Skeletal muscle tissue (tissue), 4 donors: ENCODE measurements around the gene CLIC3. TPM values are rescaled to one million over a fixed set of nuclear protein-coding genes. Genes with fewer than 3 reads are reported as not detected.

Experiments used
- H3K27ac ChIP-seq: one replicate; pipeline ENCODE4 v1.7.0; 2013; ENCODE audit warnings: mild to moderate bottlenecking, low read depth, low read length, inconsistent platforms
- H3K27me3 ChIP-seq, 3 donors: one replicate each; pipeline ENCODE4 v1.7.0; 2013; ENCODE audit warnings: low read length in 3 of 3; ENCODE audit not compliant: control insufficient read depth in 3 of 3, insufficient read depth in 3 of 3
- H3K36me3 ChIP-seq, 3 donors: one replicate each; pipeline ENCODE4 v1.7.0; 2013; ENCODE audit warnings: low read length in 3 of 3; ENCODE audit not compliant: control insufficient read depth in 3 of 3, insufficient read depth in 3 of 3
- H3K4me1 ChIP-seq, 3 donors: one replicate each; pipeline ENCODE4 v1.7.0; 2013; ENCODE audit warnings: low read length in 3 of 3, mild to moderate bottlenecking in 3 of 3; ENCODE audit not compliant: control insufficient read depth in 3 of 3, insufficient read depth in 3 of 3
- H3K4me3 ChIP-seq, 3 donors: one replicate each; pipeline ENCODE4 v1.7.0; 2013; ENCODE audit warnings: low read length in 3 of 3
- H3K9ac ChIP-seq, 3 donors: one replicate each; pipeline ENCODE4 v1.7.0; 2013; ENCODE audit warnings: low read length in 3 of 3, mild to moderate bottlenecking in 3 of 3, moderate library complexity in 2 of 3, low read depth in 1 of 3
- H3K9me3 ChIP-seq, 3 donors: one replicate each; pipeline ENCODE4 v1.7.0; 2013; ENCODE audit warnings: low read length in 3 of 3; ENCODE audit not compliant: control insufficient read depth in 3 of 3
- total RNA-seq: library from RNA; depleted of rRNA; stranded (reverse); fragments of >200 nt; gene quantifications from one replicate; pipeline ENCODE4 v1.2.3, GENCODE V29; 2014
- donor health status: Osteomylitis.

The CLIC3 gene
- total RNA-seq, 1 donor from 2014 or later, result not detected

GRCh38 chr9:136954270-136955083 lies 41.9 kb downstream of the CLIC3 start:
- Histone ChIP-seq H3K9me3 (no peaks in the 10 kb centered on the region), H3K4me3 (no peak overlapping the region), H3K27me3 (peaks cover 0 to 9% (median 0%) of the 10 kb centered on the region in 3 donors), H3K27ac (no peak overlapping the region), H3K4me1 (peaks cover 4 to 11% (median 10%) of the 10 kb centered on the region in 3 donors), H3K36me3 (no peaks in the 10 kb centered on the region), H3K9ac (no peak overlapping the region)

- no peak overlapping the region for H3K9ac ChIP-seq
- peaks cover 0 to 5% (median 0%) of the 10 kb centered on the region in 3 donors for H3K27me3 ChIP-seq
- no peaks in the 10 kb centered on the region for H3K9me3 ChIP-seq
- no peak overlapping the region for H3K4me3 ChIP-seq
- no peaks in the 10 kb centered on the region for H3K36me3 ChIP-seq
- H3K4me1 ChIP-seq, result peaks cover 4 to 12% (median 10%) of the 10 kb centered on the region in 3 donors
- no peak overlapping the region for H3K27ac ChIP-seq
Measured at GRCh38 chr9:136953771-136954269, 42.5 kb downstream of the CLIC3 start.

- Histone ChIP-seq H3K9ac (no peak overlapping the region), H3K27me3 (no peaks in the 10 kb centered on the region), H3K27ac (no peak overlapping the region), H3K9me3 (no peaks in the 10 kb centered on the region), H3K4me3 (no peak overlapping the region), H3K4me1 (peaks cover 6 to 15% (median 11%) of the 10 kb centered on the region in 3 donors), H3K36me3 (no peaks in the 10 kb centered on the region)
Measured at GRCh38 chr9:136952876-136953770, 43.2 kb downstream of the CLIC3 start.

GRCh38 chr9:136952321-136952850 lies 44.0 kb downstream of the CLIC3 start:
- no peak overlapping the region for H3K27ac ChIP-seq
- no peak overlapping the region for H3K9ac ChIP-seq
- no peaks in the 10 kb centered on the region for H3K36me3 ChIP-seq
- H3K9me3 ChIP-seq, result no peaks in the 10 kb centered on the region
- no peak overlapping the region for H3K4me3 ChIP-seq
- no peaks in the 10 kb centered on the region for H3K27me3 ChIP-seq
- peaks cover 13 to 22% (median 18%) of the 10 kb centered on the region in 3 donors for H3K4me1 ChIP-seq

GRCh38 chr9:136951541-136952320 lies 44.6 kb downstream of the CLIC3 start, which contains the start of gene LCN12:
Gene LCN12, plus strand, starts transcription at chr9:136952273. Its CDS starts 55 bp downstream, at chr9:136952328.
- Histone ChIP-seq H3K4me3 (no peak within 1 kb of the TSS), H3K36me3 (no peaks in the 10 kb centered on the region), H3K9ac (no peak within 1 kb of the TSS), H3K27ac (no peak within 1 kb of the TSS), H3K9me3 (no peaks in the 10 kb centered on the region), H3K27me3 (no peaks in the 10 kb centered on the region), H3K4me1 (peaks cover 15 to 29% (median 25%) of the 10 kb centered on the region in 3 donors)

GRCh38 chr9:136950656-136951276 lies 45.6 kb downstream of the CLIC3 start:
- Histone ChIP-seq H3K4me1 (peaks cover 15 to 34% (median 30%) of the 10 kb centered on the region in 3 donors), H3K4me3 (peak overlapping the region; percentile 69 to 87 (median 85))

GRCh38 chr9:136949817-136950655 lies 46.3 kb downstream of the CLIC3 start:
- Histone ChIP-seq H3K4me3 (peak overlapping the region; percentile 69 to 87 (median 85)), H3K27me3 (no peaks in the 10 kb centered on the region), H3K9ac (peak overlapping the region; percentile 87 to 97 (median 92)), H3K27ac (peak overlapping the region; percentile 71), H3K36me3 (no peaks in the 10 kb centered on the region), H3K4me1 (peaks cover 15 to 36% (median 31%) of the 10 kb centered on the region in 3 donors), H3K9me3 (no peaks in the 10 kb centered on the region)

More at GRCh38 chr9:136950656-136951276, 45.6 kb downstream of the CLIC3 start:
- Histone ChIP-seq H3K36me3 (no peaks in the 10 kb centered on the region), H3K9me3 (no peaks in the 10 kb centered on the region), H3K27ac (peak overlapping the region; percentile 71), H3K9ac (peak overlapping the region; percentile 87 to 97 (median 92)), H3K27me3 (no peaks in the 10 kb centered on the region)

GRCh38 chr9:136949239-136949816 lies 47.0 kb downstream of the CLIC3 start:
- peak overlapping the region; percentile 69 to 87 (median 85) for H3K4me3 ChIP-seq
- H3K27me3 ChIP-seq, result no peaks in the 10 kb centered on the region
- peak overlapping the region; percentile 87 to 97 (median 92) for H3K9ac ChIP-seq
- H3K36me3 ChIP-seq, result no peaks in the 10 kb centered on the region
- H3K27ac ChIP-seq, result peak overlapping the region; percentile 65
- H3K4me1 ChIP-seq, result peaks cover 15 to 40% (median 34%) of the 10 kb centered on the region in 3 donors
- no peaks in the 10 kb centered on the region for H3K9me3 ChIP-seq
